KOPT-K1 (cell line): ENCODE data around the gene RASL12.

Source experiments
- H3K27ac ChIP-seq: fragments of 200-600 bp; sonication (generic); 2 replicates; pipeline ENCODE4 v1.5.1; 2016; ENCODE audit warnings: antibody characterized with exemption, mild to moderate bottlenecking, low read depth, low read length; ENCODE audit not compliant: poor library complexity, severe bottlenecking
- H3K36me3 ChIP-seq: fragments of 200-600 bp; sonication (generic); 2 replicates; pipeline ENCODE4 v1.5.1; 2017; ENCODE audit warnings: antibody characterized with exemption, mild to moderate bottlenecking, low read length, moderate library complexity; ENCODE audit not compliant: insufficient read depth
- H3K9me3 ChIP-seq: fragments of 200-600 bp; sonication (generic); 2 replicates; pipeline ENCODE4 v1.5.1; 2017; ENCODE audit warnings: antibody characterized with exemption, low read length, mild to moderate bottlenecking; ENCODE audit not compliant: insufficient read depth, poor library complexity, severe bottlenecking

Gene RASL12

GRCh38 chr15:65072027-65072426, 4.2 kb upstream of the RASL12 start:
- H3K9me3 ChIP-seq, result no peaks in the 10 kb centered on the region
- no peak overlapping the region for H3K27ac ChIP-seq
- H3K36me3 ChIP-seq, result no peaks in the 10 kb centered on the region

GRCh38 chr15:65071381-65071811, 3.6 kb upstream of the RASL12 start:
- Histone ChIP-seq H3K9me3 (no peaks in the 10 kb centered on the region), H3K27ac (no peak overlapping the region), H3K36me3 (no peaks in the 10 kb centered on the region)

- H3K9me3 ChIP-seq, result no peaks in the 10 kb centered on the region
- H3K27ac ChIP-seq, result no peak overlapping the region
These were observed 2.2 kb upstream of the RASL12 start for GRCh38 chr15:65069779-65070546.

GRCh38 chr15:65069179-65069578, 1.4 kb upstream of the RASL12 start:
- Histone ChIP-seq H3K9me3 (no peaks in the 10 kb centered on the region), H3K36me3 (no peaks in the 10 kb centered on the region), H3K27ac (no peak overlapping the region)

More at GRCh38 chr15:65069779-65070546, 2.2 kb upstream of the RASL12 start:
- H3K36me3 ChIP-seq, result no peaks in the 10 kb centered on the region

- H3K9me3 ChIP-seq, result no peaks in the 10 kb centered on the region
- no peak overlapping the region for H3K27ac ChIP-seq
- H3K36me3 ChIP-seq, result no peaks in the 10 kb centered on the region
These were observed 605 bp upstream of the RASL12 start for GRCh38 chr15:65068403-65068788.

- Histone ChIP-seq H3K9me3 (no peaks in the 10 kb centered on the region), H3K36me3 (no peaks in the 10 kb centered on the region), H3K27ac (no peak overlapping the region)
These were observed 510 bp downstream of the RASL12 start for GRCh38 chr15:65067317-65067644.

GRCh38 chr15:65066635-65067316, 1.0 kb downstream of the RASL12 start:
- Histone ChIP-seq H3K36me3 (no peaks in the 10 kb centered on the region), H3K9me3 (no peaks in the 10 kb centered on the region), H3K27ac (no peak overlapping the region)

- H3K9me3 ChIP-seq, result no peaks in the 10 kb centered on the region
- no peak overlapping the region for H3K27ac ChIP-seq
These were observed 1.7 kb downstream of the RASL12 start for GRCh38 chr15:65066001-65066634.

GRCh38 chr15:65062726-65063125, 5.1 kb downstream of the RASL12 start:
- Histone ChIP-seq H3K9me3 (no peaks in the 10 kb centered on the region), H3K27ac (no peak overlapping the region), H3K36me3 (no peaks in the 10 kb centered on the region)

More at GRCh38 chr15:65066001-65066634, 1.7 kb downstream of the RASL12 start:
- no peaks in the 10 kb centered on the region for H3K36me3 ChIP-seq

- H3K36me3 ChIP-seq, result no peaks in the 10 kb centered on the region
- no peak overlapping the region for H3K27ac ChIP-seq
- H3K9me3 ChIP-seq, result no peaks in the 10 kb centered on the region
These were observed 5.7 kb downstream of the RASL12 start for GRCh38 chr15:65062061-65062460.

GRCh38 chr15:65060641-65061397, 7.0 kb downstream of the RASL12 start:
- Histone ChIP-seq H3K36me3 (no peaks in the 10 kb centered on the region), H3K9me3 (no peaks in the 10 kb centered on the region), H3K27ac (no peak overlapping the region)

GRCh38 chr15:65059931-65060596, 7.7 kb downstream of the RASL12 start:
- Histone ChIP-seq H3K36me3 (no peaks in the 10 kb centered on the region), H3K9me3 (no peaks in the 10 kb centered on the region), H3K27ac (no peak overlapping the region)

- Histone ChIP-seq H3K27ac (no peak overlapping the region), H3K9me3 (no peaks in the 10 kb centered on the region), H3K36me3 (no peaks in the 10 kb centered on the region)
These were observed 8.4 kb downstream of the RASL12 start for GRCh38 chr15:65059369-65059750.

GRCh38 chr15:65058394-65059368, 9.1 kb downstream of the RASL12 start:
- H3K36me3 ChIP-seq, result no peaks in the 10 kb centered on the region
- H3K27ac ChIP-seq, result no peak overlapping the region
- no peaks in the 10 kb centered on the region for H3K9me3 ChIP-seq
